OCI-LY3 (cell line): ENCODE measurements around the gene ME1.

Source experiments
- EZH2phosphoT487 ChIP-seq: fragments of 200-600 bp; shearing (Covaris generic); IDR thresholded peaks from 2 replicates; pipeline ENCODE4 v1.6.1; 2018; ENCODE audit warnings: antibody characterized with exemption, mixed run types, low read depth
- TF ChIP-seq, protein P1 (sequence below): fragments of 200-600, 300-600 bp; sonication (generic); IDR thresholded peaks from 2 replicates; pipeline ENCODE4 v1.5.1; 2014; ENCODE audit warnings: antibody characterized with exemption, low read length, low read depth

- TF ChIP-seq, protein P1, sequence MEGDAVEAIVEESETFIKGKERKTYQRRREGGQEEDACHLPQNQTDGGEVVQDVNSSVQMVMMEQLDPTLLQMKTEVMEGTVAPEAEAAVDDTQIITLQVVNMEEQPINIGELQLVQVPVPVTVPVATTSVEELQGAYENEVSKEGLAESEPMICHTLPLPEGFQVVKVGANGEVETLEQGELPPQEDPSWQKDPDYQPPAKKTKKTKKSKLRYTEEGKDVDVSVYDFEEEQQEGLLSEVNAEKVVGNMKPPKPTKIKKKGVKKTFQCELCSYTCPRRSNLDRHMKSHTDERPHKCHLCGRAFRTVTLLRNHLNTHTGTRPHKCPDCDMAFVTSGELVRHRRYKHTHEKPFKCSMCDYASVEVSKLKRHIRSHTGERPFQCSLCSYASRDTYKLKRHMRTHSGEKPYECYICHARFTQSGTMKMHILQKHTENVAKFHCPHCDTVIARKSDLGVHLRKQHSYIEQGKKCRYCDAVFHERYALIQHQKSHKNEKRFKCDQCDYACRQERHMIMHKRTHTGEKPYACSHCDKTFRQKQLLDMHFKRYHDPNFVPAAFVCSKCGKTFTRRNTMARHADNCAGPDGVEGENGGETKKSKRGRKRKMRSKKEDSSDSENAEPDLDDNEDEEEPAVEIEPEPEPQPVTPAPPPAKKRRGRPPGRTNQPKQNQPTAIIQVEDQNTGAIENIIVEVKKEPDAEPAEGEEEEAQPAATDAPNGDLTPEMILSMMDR = no peak
- no peak for TF ChIP-seq EZH2phosphoT487
These were observed 119.6 kb downstream of the ME1 start for GRCh38 chr6:83311231-83311630.
